CD4-positive, alpha-beta T cell (primary cell): Measurements from ENCODE around the gene LIN7B. TPM values are rescaled to one million over a fixed set of nuclear protein-coding genes. Genes with fewer than 3 reads are reported as not detected.

Experiments
- ATAC-seq: fragments of 200-7000 bp; cut with Tn5 transposase; one replicate; pipeline ENCODE4 v1.10.0; 2022; ENCODE audit warnings: mild to moderate bottlenecking; ENCODE audit not compliant: poor library complexity
- CTCF ChIA-PET: fragments of 350-600 bp; sonication (Branson Sonifier 250); formaldehyde crosslinking; loops from one replicate; lab custom pipeline; 2021; ENCODE audit warnings: antibody characterized with exemption, inconsistent platforms; lab: Charles Lee
- POLR2A ChIA-PET: fragments of 350-600 bp; sonication (Branson Sonifier 250); formaldehyde crosslinking; loops from one replicate; lab custom pipeline; 2021; ENCODE audit warnings: antibody characterized with exemption, inconsistent platforms; lab: Charles Lee
- DNase-seq, 14 experiments: peaks; one replicate each; pipeline ENCODE4 v3.0.0-alpha.2; 2013 to 2020; ENCODE audit warnings: mixed read lengths in 2 of 14
- H3K27ac ChIP-seq, 2 donors: one replicate each; pipeline versions ENCODE4 v1.5.1 to v1.7.0; 2013; ENCODE audit warnings: low read length in 2 of 2, low read depth in 1 of 2, mild to moderate bottlenecking in 1 of 2
- H3K27me3 ChIP-seq, 2 experiments: 1 replicate in 1 of 2; 2 replicates in 1 of 2; pipeline versions ENCODE4 v1.6.1 to v1.7.0; 2013; ENCODE audit warnings: low read length in 2 of 2, control low read depth in 1 of 2, mild to moderate bottlenecking in 1 of 2, moderate library complexity in 1 of 2; ENCODE audit not compliant: insufficient read depth in 2 of 2, control insufficient read depth in 1 of 2
- H3K36me3 ChIP-seq: one replicate; pipeline ENCODE4 v1.6.1; 2013; ENCODE audit warnings: low read length, control low read depth; ENCODE audit not compliant: insufficient read depth
- H3K4me1 ChIP-seq: one replicate; pipeline ENCODE4 v1.6.1; 2013; ENCODE audit warnings: low read length, control low read depth; ENCODE audit not compliant: insufficient read depth
- H3K4me3 ChIP-seq: one replicate; pipeline ENCODE4 v1.5.1; 2013; ENCODE audit warnings: mild to moderate bottlenecking, low read length, moderate library complexity
- H3K9me3 ChIP-seq, 2 experiments: 1 replicate in 1 of 2; 2 replicates in 1 of 2; pipeline versions ENCODE4 v1.6.1 to v1.7.0; 2013; ENCODE audit warnings: low read length in 2 of 2, mild to moderate bottlenecking in 2 of 2, control low read depth in 1 of 2, moderate library complexity in 1 of 2; ENCODE audit not compliant: control insufficient read depth in 1 of 2, insufficient read depth in 1 of 2
- H3K27ac Mint-ChIP-seq: one replicate; pipeline ENCODE4 v1.8.0; 2020; ENCODE audit warnings: mixed read lengths
- H3K27me3 Mint-ChIP-seq: one replicate; pipeline ENCODE4 v1.8.0; 2021; ENCODE audit warnings: mixed read lengths
- H3K36me3 Mint-ChIP-seq: one replicate; pipeline ENCODE4 v1.8.0; 2021; ENCODE audit warnings: low read depth, mixed read lengths
- H3K4me1 Mint-ChIP-seq: one replicate; pipeline ENCODE4 v1.8.0; 2021; ENCODE audit warnings: low read depth, mixed read lengths
- H3K4me3 Mint-ChIP-seq: one replicate; pipeline ENCODE4 v1.8.0; 2020; ENCODE audit warnings: mild to moderate bottlenecking, mixed read lengths
- H3K9me3 Mint-ChIP-seq: one replicate; pipeline ENCODE4 v1.8.0; 2020; ENCODE audit warnings: mixed read lengths
- intact Hi-C, 2 experiments: fragments of 100-400 bp; cut with DNase I in 1 of 2; cut with micrococcal nuclease in 1 of 2; formaldehyde crosslinking; loops; one replicate each; pipeline versions ENCODE4 v1.15.1 to v1.9.0; 2023 to 2025; cut with DNase I, micrococcal nuclease
- total RNA-seq, 174 experiments: library from RNA in 2 of 174; stranded (reverse) in 2 of 174; gene quantifications; one replicate each; pipeline ENCODE4 v1.2.3 and lab custom pipeline; 2021 to 2026
- TF ChIP-seq, protein P1 (sequence below): fragments of 200-600 bp; IDR thresholded peaks from one replicate; pipeline ENCODE4 v1.8.0; 2022; ENCODE audit warnings: antibody characterized with exemption, mild to moderate bottlenecking

Gene LIN7B
- total RNA-seq, 2 experiments from 2014 or later: 6.4 to 6.6 TPM

DNA sequence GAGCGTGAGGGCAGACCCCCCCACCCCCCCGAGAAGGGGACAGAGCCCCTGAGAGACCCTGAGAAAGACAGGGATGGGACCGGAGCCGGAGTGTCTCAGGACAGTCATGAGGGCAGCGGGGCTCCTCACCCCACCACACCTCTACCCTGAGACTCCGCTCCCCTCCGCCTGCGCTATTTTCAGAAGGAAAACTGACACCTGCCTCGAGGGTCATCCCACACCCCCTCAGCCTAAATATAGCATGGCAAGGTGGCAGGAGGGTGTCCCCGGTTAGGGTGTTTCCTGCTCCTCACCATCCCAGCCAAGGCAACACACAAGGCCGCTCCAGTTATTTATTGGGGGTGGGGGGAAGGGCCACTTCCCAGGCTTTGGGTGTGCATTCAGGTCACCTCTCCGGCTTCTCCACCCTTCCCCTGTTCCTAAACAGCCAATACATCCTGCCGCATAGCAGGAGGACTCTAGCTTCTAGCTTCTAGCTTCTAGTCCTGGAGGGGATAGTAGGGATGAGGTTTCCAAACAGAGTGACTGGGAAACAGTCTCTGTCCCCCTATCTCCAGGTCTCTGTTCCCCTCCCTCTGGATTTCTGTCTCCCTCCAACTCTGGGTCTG, 48.2 kb upstream of the LIN7B start:
- Mint-ChIP-seq H3K4me1 (no peaks in the 10 kb centered on the region), H3K4me3 (no peak overlapping the region), H3K27ac (no peak overlapping the region), H3K9me3 (no peaks in the 10 kb centered on the region), H3K27me3 (peaks cover 73% of the 10 kb centered on the region), H3K36me3 (no peaks in the 10 kb centered on the region)
- TF ChIP-seq, protein P1, sequence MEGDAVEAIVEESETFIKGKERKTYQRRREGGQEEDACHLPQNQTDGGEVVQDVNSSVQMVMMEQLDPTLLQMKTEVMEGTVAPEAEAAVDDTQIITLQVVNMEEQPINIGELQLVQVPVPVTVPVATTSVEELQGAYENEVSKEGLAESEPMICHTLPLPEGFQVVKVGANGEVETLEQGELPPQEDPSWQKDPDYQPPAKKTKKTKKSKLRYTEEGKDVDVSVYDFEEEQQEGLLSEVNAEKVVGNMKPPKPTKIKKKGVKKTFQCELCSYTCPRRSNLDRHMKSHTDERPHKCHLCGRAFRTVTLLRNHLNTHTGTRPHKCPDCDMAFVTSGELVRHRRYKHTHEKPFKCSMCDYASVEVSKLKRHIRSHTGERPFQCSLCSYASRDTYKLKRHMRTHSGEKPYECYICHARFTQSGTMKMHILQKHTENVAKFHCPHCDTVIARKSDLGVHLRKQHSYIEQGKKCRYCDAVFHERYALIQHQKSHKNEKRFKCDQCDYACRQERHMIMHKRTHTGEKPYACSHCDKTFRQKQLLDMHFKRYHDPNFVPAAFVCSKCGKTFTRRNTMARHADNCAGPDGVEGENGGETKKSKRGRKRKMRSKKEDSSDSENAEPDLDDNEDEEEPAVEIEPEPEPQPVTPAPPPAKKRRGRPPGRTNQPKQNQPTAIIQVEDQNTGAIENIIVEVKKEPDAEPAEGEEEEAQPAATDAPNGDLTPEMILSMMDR: no peak
- no peak for ATAC-seq
- H3K9me3 ChIP-seq: peaks cover 0 to 17% of the 10 kb centered on the region in 2 experiments
- no peak overlapping the region for H3K27ac ChIP-seq
- ChIA-PET CTCF (no interaction called here), POLR2A (no interaction called here)
- intact Hi-C loops: no loop called here
- H3K4me3 ChIP-seq: no peak overlapping the region
- peaks cover 37 to 59% of the 10 kb centered on the region in 2 experiments for H3K27me3 ChIP-seq
- H3K4me1 ChIP-seq: peaks cover 8% of the 10 kb centered on the region
- H3K36me3 ChIP-seq: no peaks in the 10 kb centered on the region
- DNase-seq: no peak

DNA sequence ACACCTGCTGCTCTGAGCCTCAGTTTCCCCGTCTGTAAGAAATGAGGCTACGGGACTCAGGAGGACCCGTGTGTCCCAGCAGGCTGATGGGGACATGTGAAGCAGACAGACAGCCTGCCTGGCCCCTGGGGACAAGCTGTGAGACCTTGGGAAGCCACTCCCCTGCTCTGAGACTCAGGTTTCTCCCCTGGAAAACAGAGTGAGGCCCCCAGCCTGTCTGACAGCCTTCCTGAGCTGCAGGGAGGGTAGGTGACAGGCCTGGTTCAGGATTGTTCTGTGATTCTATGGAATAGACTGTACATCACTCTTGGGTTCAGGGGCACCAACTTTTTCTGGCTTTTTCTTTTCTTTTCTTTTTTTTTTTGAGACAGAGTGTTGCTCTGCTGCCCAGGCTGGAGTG, 46.6 kb upstream of the LIN7B start:
- Mint-ChIP-seq H3K9me3 (no peaks in the 10 kb centered on the region), H3K27ac (no peak overlapping the region), H3K36me3 (no peaks in the 10 kb centered on the region), H3K27me3 (peaks cover 77% of the 10 kb centered on the region), H3K4me1 (peaks cover under 1% of the 10 kb centered on the region), H3K4me3 (no peak overlapping the region)
- DNase-seq (no peak), ATAC-seq (no peak)
- Histone ChIP-seq H3K4me3 (no peak overlapping the region), H3K36me3 (no peaks in the 10 kb centered on the region), H3K27ac (no peak overlapping the region), H3K4me1 (peaks cover 8% of the 10 kb centered on the region), H3K9me3 (peaks cover 0 to 10% of the 10 kb centered on the region in 2 experiments), H3K27me3 (peaks cover 37 to 58% of the 10 kb centered on the region in 2 experiments)
- TF ChIP-seq, protein P1: no peak
- intact Hi-C loops: no loop called here
- ChIA-PET POLR2A (interaction anchor here (0.6 kb wide), 1 partner anchor 264 kb away, joined by 3 read pairs; no protein-coding TSS in a partner anchor), CTCF (no interaction called here)

DNA sequence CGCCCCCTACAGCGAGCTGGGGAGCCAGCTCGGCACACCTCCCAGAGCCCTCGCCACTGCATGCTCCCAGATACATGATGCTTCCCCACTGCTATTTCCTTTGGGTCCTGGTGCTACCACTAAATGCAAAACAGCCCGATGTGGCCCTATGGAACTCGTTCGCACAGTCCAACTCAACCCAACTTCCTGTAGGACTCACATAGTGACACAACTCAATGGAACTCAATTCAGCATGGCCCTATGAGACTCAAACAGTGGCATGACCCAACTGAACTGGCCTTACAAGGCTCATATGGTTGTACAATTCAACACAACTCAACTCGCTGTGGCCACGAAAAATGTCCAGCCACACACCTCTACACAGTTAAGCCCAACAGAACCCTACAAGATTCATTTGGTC, 45.1 kb upstream of the LIN7B start:
- ATAC-seq: no peak
- POLR2A ChIA-PET: no interaction called here
- peaks cover 15% of the 10 kb centered on the region for H3K4me1 ChIP-seq
- Mint-ChIP-seq H3K27me3 (peaks cover 84% of the 10 kb centered on the region), H3K36me3 (no peaks in the 10 kb centered on the region), H3K27ac (no peak overlapping the region), H3K4me3 (no peak overlapping the region), H3K9me3 (no peaks in the 10 kb centered on the region), H3K4me1 (peaks cover 11% of the 10 kb centered on the region)
- H3K27me3 ChIP-seq: peaks cover 48 to 71% of the 10 kb centered on the region in 2 experiments
- H3K27ac ChIP-seq: no peak overlapping the region
- no peaks in the 10 kb centered on the region for H3K36me3 ChIP-seq
- intact Hi-C loops: no loop called here
- H3K4me3 ChIP-seq: no peak overlapping the region
- DNase-seq: no peak
- H3K9me3 ChIP-seq: peaks cover 0 to 21% of the 10 kb centered on the region in 2 experiments
- CTCF ChIA-PET: interaction anchor here (0.7 to 2.4 kb wide), 2 partner anchors 29 to 45 kb away, joined by 3 to 8 read pairs; partner anchors contain the start of gene LIN7B
- TF ChIP-seq, protein P1: no peak
